Tibial artery (tissue), 4 donors: Measurements from ENCODE around the gene IFNLR1.

ENCODE experiments used
- DNase-seq, 2 donors: peaks; one replicate each; pipeline ENCODE4 v3.0.0-alpha.2; 2019
- H3K27ac ChIP-seq, 2 donors: fragments of 200-600 bp; sonication (generic) in 1 of 2; 1 replicate in 1 of 2; 2 replicates in 1 of 2; pipeline ENCODE4 v1.5.1; 2018 to 2019; ENCODE audit warnings: mild to moderate bottlenecking in 1 of 2
- H3K27me3 ChIP-seq, 2 donors: fragments of 200-600 bp; sonication (generic) in 1 of 2; one replicate each; pipeline versions ENCODE4 v1.5.1 to v1.6.0; 2016 to 2019
- H3K36me3 ChIP-seq, 3 donors: fragments of 200-600 bp; sonication (generic) in 2 of 3; one replicate each; pipeline ENCODE4 v1.5.1; 2016 to 2019; ENCODE audit warnings: mild to moderate bottlenecking in 2 of 3
- H3K4me1 ChIP-seq, 4 donors: fragments of 200-600 bp; sonication (generic) in 2 of 4; 1 replicate in 3 of 4; 2 replicates in 1 of 4; pipeline ENCODE4 v1.5.1; 2016 to 2019
- H3K4me3 ChIP-seq, 2 donors: fragments of 200-600 bp; sonication (generic) in 1 of 2; 1 replicate in 1 of 2; 2 replicates in 1 of 2; pipeline ENCODE4 v1.5.1; 2018 to 2019; ENCODE audit warnings: mild to moderate bottlenecking in 2 of 2
- H3K9me3 ChIP-seq, 3 donors: fragments of 200-600 bp; sonication (generic) in 1 of 3; one replicate each; pipeline ENCODE4 v1.5.1; 2016 to 2019
- CTCF ChIP-seq, 2 experiments: fragments of 200-600 bp in 1 of 2; fragments of 450-650 bp in 1 of 2; IDR thresholded peaks; one replicate each; pipeline ENCODE4 v1.5.1; 2017 to 2019; ENCODE audit warnings: antibody characterized with exemption in 2 of 2, mild to moderate bottlenecking in 1 of 2, moderate library complexity in 1 of 2
- intact Hi-C: fragments of 100-400 bp; cut with DNase I; formaldehyde crosslinking; loops from one replicate; pipeline ENCODE4 v1.15.0; 2023; ENCODE audit warnings: low total_unique reads

The IFNLR1 gene

GRCh38 chr1:24127801-24128363 lies 59.2 kb downstream of the IFNLR1 start:
- Histone ChIP-seq H3K36me3 (peaks cover 0 to 5% (median 0%) of the 10 kb centered on the region in 3 donors), H3K4me1 (peaks cover 0 to 8% (median 3%) of the 10 kb centered on the region in 4 donors), H3K9me3 (peaks cover 0 to 9% (median 9%) of the 10 kb centered on the region in 3 donors)

GRCh38 chr1:24127134-24127800 lies 59.8 kb downstream of the IFNLR1 start:
- no peak for TF ChIP-seq CTCF (IDR thresholded peaks at IDR 0.05)
- H3K4me3 ChIP-seq = no peak overlapping the region
- peaks cover 0 to 5% (median 0%) of the 10 kb centered on the region in 3 donors for H3K36me3 ChIP-seq
- peaks cover 0 to 8% (median 3%) of the 10 kb centered on the region in 4 donors for H3K4me1 ChIP-seq
- no peak for DNase-seq
- H3K9me3 ChIP-seq = peaks cover 0 to 9% (median 9%) of the 10 kb centered on the region in 3 donors
- no peak overlapping the region for H3K27ac ChIP-seq
- intact Hi-C loops = no loop called here
- no peaks in the 10 kb centered on the region for H3K27me3 ChIP-seq

More at GRCh38 chr1:24127801-24128363, 59.2 kb downstream of the IFNLR1 start:
- intact Hi-C loops = no loop called here
- Histone ChIP-seq H3K27me3 (no peaks in the 10 kb centered on the region), H3K4me3 (no peak overlapping the region), H3K27ac (no peak overlapping the region)
- DNase-seq = no peak
- TF ChIP-seq CTCF (IDR thresholded peaks at IDR 0.05) = no peak

- Histone ChIP-seq H3K36me3 (peaks cover 0 to 5% (median 0%) of the 10 kb centered on the region in 3 donors), H3K4me1 (peaks cover 0 to 8% (median 3%) of the 10 kb centered on the region in 4 donors), H3K27ac (no peak overlapping the region), H3K4me3 (no peak overlapping the region), H3K9me3 (peaks cover 0 to 9% (median 9%) of the 10 kb centered on the region in 3 donors), H3K27me3 (no peaks in the 10 kb centered on the region)
- DNase-seq = no peak
- no peak for TF ChIP-seq CTCF (IDR thresholded peaks at IDR 0.05)
- intact Hi-C loops = no loop called here
Measured at GRCh38 chr1:24126672-24127023, 60.4 kb downstream of the IFNLR1 start.

GRCh38 chr1:24126018-24126671 lies 60.9 kb downstream of the IFNLR1 start:
- Histone ChIP-seq H3K4me1 (peaks cover 0 to 8% (median 3%) of the 10 kb centered on the region in 4 donors), H3K27ac (no peak overlapping the region), H3K4me3 (no peak overlapping the region), H3K27me3 (no peaks in the 10 kb centered on the region), H3K36me3 (peaks cover 0 to 5% (median 0%) of the 10 kb centered on the region in 3 donors), H3K9me3 (peaks cover 0 to 9% (median 9%) of the 10 kb centered on the region in 3 donors)
- DNase-seq = no peak
- intact Hi-C loops = no loop called here
- TF ChIP-seq CTCF (IDR thresholded peaks at IDR 0.05) = no peak

GRCh38 chr1:24125456-24125855 lies 61.6 kb downstream of the IFNLR1 start:
- Histone ChIP-seq H3K27ac (no peak overlapping the region), H3K36me3 (peaks cover 0 to 4% (median 0%) of the 10 kb centered on the region in 3 donors), H3K4me3 (no peak overlapping the region), H3K27me3 (no peaks in the 10 kb centered on the region), H3K4me1 (peaks cover 0 to 8% (median 5%) of the 10 kb centered on the region in 4 donors), H3K9me3 (peaks cover 0 to 5% (median 4%) of the 10 kb centered on the region in 3 donors)
- no peak for TF ChIP-seq CTCF (IDR thresholded peaks at IDR 0.05)
- no peak for DNase-seq
- intact Hi-C loops = no loop called here
